T-helper 9 cell (primary cell): ENCODE results near the gene IGDCC3.
"Not testable (repeated sequence)": the region's sequence is repeated elsewhere in the genome, so short reads cannot be mapped to it uniquely, and the experiment has no call there.

Experiments
- DNase-seq: peaks from one replicate; pipeline ENCODE4 v3.0.0-alpha.2; 2020

The IGDCC3 gene

DNA sequence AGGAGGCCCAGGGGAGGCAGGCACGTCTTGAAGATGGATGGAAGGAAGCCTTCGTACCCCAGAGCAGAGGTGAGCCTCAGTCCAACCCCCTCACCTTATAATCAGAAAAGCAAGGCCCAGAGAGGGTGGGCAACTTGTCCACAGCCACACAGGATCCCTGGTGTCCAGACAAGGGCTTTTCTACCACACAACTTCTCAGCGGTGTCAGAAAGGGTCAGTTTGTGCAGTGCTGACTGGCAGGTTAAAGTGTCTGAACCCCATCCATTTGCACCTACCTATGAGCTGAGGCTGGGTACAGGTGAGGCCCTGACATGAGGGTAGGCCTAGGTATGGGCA is 8.6 kb downstream of the IGDCC3 start:
- no peak for DNase-seq

GRCh38 chr15:65368302-65369211 is 9.2 kb downstream of the IGDCC3 start:
- DNase-seq = no peak

DNA sequence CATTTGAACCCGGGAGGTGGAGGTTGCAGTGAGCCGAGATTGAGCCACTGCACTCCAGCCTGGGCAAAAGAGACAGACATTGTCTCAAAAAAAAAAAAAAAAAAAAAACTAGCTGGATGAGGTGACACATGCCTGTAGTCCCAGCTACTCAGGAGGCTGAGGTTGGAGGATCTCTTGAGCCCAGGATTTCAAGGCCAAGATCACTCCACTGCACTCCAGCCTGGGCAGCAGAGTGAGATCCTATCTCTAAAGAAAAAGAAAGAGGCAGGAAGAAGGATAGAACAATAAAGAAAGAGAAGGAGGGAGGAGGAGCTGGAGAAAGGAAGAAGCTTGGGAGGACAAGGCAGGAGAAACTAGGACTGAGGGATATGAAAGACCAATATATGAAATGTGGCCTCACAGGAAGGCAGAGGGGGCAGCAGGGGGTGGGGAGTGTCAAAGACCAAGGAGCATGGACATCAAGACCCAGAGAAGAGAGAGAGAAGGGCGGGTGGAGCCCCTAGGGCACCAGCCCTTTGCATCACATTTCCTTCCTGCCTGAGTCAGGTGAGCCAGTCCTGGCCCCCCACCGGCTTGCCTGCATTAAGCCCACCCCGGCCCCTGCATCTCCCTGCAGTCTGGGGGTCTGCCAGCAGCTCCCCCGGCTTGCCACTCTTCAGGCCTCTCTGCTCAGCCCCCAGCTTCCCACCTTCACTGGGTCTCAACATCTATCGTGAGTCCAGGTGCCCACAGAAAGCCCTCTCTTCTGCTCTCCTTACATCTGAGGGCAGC is 11.5 kb downstream of the IGDCC3 start:
- no peak for DNase-seq

- DNase-seq = no peak
Observed at GRCh38 chr15:65365229-65365628, 12.6 kb downstream of the IGDCC3 start.

DNA sequence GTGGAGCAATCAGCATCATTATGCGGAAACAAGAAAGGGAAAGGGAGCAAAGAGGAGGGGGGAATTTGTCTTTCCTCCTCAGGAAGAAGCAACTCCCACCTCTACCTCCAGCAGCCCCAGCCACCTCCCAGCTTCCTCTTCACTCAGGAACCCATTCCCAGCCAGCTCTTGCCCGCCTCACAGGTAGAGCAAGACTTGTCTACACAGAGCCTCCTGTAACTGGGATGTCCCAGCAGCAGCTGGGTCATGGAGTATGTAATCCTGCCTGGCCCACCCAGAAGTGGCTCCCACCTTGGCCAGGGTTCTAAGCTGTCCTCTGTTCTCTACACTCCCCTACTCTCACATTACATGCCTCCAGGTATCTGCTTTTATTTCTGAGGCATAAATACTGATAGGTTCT is 14.0 kb downstream of the IGDCC3 start:
- DNase-seq = no peak

- DNase-seq = no peak
Observed at GRCh38 chr15:65363306-65363705, 14.5 kb downstream of the IGDCC3 start.

GRCh38 chr15:65362491-65362890 is 15.3 kb downstream of the IGDCC3 start:
- no peak for DNase-seq

DNA sequence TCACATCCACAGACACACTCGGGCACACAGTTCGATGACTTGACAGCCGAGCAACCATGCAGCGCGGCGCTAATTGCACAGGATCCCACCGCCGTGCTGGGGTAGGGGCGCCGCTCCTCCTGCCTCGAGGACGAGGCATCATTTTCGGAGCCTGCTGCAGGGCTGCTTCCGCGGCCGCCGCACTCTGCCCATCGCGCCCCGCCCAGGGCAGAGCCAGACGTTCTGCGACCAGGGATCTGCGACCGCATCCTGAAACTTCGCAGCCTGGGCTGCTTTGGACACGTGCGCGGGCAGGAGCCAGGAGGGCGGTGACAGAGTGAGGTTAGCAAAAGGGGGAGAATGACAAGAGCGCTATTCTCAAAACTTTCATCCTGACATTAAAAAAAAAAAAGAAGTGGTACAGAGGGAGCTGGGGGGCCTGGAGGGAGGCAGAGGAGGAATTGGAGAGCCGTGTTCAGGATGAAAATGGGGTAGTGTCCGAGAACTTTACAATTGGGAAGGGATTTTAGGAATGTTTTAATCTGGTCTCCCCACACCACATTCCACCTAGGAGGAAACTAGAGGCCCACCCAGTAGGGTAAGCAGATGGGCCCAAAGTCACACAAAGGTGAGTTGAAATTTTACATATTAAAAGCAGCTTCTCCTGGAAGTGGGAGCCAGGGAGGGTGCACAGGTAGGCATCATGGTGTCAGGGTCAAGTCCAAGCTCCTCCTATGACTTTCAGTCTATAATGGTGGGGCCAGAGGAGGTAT is 15.9 kb downstream of the IGDCC3 start:
- DNase-seq = no peak

DNA sequence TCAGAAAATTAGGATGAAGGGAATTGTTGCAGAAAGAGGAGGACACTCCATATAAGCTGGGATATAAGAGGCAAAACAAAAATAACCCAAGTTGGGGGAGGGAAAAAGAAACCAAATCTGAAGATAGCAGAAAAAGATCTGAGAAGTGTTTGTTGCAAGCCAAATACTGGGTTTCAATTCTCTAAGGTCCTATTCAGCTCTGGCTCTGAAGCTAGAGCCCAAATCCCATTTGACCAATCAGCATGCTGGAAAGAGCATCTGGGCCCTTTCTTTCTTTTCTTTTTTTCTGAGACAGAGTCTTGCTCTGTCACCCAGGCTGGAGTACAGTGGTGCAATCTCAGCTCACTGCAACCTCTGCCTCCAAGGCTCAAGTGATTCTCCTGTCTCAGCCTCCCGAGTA is 17.3 kb downstream of the IGDCC3 start:
- DNase-seq = no peak

DNA sequence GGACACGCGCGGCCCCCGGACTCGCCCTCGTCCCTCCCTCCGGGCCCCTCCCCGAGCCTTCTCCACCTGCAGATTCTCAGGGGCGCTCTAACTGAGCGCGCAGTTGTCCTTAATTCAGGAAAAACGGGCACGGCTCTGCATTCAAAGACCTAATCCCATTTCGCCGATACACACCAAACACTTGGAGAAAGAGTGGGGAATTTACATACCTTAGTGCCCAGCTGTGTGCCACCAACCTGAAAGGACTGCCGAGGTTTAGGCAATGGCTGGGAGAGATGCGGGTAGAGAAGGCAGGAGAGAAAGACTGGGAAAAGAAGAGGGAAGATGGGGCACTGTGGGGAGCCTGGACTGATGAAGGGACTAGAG is 21.8 kb downstream of the IGDCC3 start:
- no peak for DNase-seq

GRCh38 chr15:65355173-65355987 is 22.4 kb downstream of the IGDCC3 start:
- DNase-seq = no peak

GRCh38 chr15:65354835-65355172 is 23.0 kb downstream of the IGDCC3 start:
- no peak for DNase-seq

- DNase-seq = not testable (repeated sequence)
Observed at GRCh38 chr15:65351972-65352371, 25.8 kb downstream of the IGDCC3 start.

- DNase-seq = no peak
Observed at GRCh38 chr15:65349338-65349737, 28.5 kb downstream of the IGDCC3 start.

DNA sequence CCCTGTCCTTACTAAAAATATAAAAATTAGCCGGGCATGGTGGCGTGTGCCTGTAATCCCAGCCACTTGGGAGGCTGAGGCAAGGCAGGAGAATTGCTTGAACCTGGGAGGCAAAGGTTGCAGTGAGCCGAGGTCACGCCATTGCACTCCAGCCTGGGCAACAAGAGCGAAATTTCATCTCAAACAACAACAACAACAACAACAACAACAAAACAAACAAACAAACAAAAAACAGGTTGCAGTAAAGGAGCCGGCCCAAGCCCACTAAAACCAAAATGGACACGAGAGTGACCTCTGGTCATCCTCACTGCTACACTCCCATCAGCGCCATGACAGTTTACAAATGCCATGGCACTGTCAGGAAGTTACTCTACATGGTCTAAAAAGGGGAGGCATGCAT is 30.0 kb downstream of the IGDCC3 start:
- DNase-seq = not testable (repeated sequence)

- no peak for DNase-seq
Observed at GRCh38 chr15:65346856-65347598, 30.8 kb downstream of the IGDCC3 start.

GRCh38 chr15:65344914-65345275 is 32.9 kb downstream of the IGDCC3 start:
- DNase-seq = no peak

- DNase-seq = no peak
Observed at GRCh38 chr15:65344214-65344913, 33.4 kb downstream of the IGDCC3 start.

GRCh38 chr15:65343374-65343981 is 34.3 kb downstream of the IGDCC3 start:
- DNase-seq = no peak

DNA sequence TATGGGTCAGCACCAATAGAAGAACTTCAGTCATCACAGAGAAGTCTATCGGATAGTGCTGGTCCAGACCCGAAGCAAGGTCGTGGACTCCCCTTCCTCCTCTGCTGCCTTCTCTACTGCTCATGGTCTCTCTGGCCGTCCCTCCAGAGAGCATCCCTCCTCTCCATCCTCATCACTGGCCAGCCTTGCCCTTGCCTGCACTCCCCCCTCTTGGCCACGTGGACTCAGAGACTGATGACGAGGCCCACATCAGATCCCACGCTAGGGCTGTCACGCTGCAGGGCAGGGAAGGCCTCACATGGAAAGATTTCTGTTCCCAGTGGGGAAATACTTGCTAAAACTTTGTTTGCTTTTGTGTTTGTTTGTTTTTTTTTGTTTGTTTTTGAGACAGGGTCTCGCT is 35.3 kb downstream of the IGDCC3 start:
- no peak for DNase-seq

DNA sequence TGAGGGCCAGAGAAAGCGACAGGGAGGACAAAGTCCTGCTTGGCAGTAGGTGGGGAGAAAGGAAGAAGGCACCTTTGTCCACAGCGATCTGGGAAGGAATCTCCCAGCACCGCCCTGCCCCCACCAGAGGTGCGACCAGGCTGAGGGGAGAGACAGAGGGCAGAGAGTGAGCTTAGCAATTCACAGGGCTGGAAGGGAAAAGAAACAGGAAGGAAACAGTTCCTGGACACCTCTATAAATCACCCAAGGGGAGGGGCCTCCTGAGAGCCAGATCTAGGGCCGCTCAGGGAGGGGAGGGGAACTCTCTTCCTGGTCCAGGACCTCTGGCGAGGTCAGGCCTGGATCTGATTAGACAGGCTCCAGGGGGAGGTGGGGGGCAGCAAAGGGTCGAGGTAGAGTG is 37.9 kb downstream of the IGDCC3 start:
- no peak for DNase-seq
